Esophagus muscularis mucosa (tissue), 3 donors: ENCODE results near the gene TNK1.

Experiments used
- CTCF ChIP-seq, 3 experiments: fragments of 200-600 bp in 2 of 3; fragments of 450-650 bp in 1 of 3; sonication (generic) in 2 of 3; IDR thresholded peaks; one replicate each; pipeline ENCODE4 v1.5.1; 2017 to 2019; ENCODE audit warnings: antibody characterized with exemption in 3 of 3, mild to moderate bottlenecking in 2 of 3, moderate library complexity in 1 of 3
- POLR2A ChIP-seq: fragments of 450-650 bp; IDR thresholded peaks from one replicate; pipeline ENCODE4 v1.6.1; 2017; ENCODE audit warnings: antibody characterized with exemption, moderate library complexity, mild to moderate bottlenecking, low read depth

- TF ChIP-seq CTCF (IDR thresholded peaks at IDR 0.05), result no peak
- no peak for TF ChIP-seq POLR2A
Observed at GRCh38 chr17:7357381-7357780, 23.5 kb upstream of the TNK1 start.
